Stomach (tissue), 4 donors: Measurements from ENCODE around the gene FOLR1.
A peak's percentile ranks its signal among the peaks of the same experiment; 100 is the strongest.

Source experiments
- POLR2A ChIP-seq, 4 donors: fragments of 450-650 bp; IDR thresholded peaks; one replicate each; pipeline ENCODE4 v1.6.1; 2016; ENCODE audit warnings: antibody characterized with exemption in 4 of 4, control low read depth in 2 of 4, mild to moderate bottlenecking in 1 of 4, moderate library complexity in 1 of 4
- TF ChIP-seq, protein P1 (sequence below), 7 experiments: fragments of 450-650 bp in 4 of 7; fragments of 200-600 bp in 3 of 7; sonication (generic) in 3 of 7; IDR thresholded peaks; one replicate each; pipeline ENCODE4 v1.5.1; 2016 to 2019; ENCODE audit warnings: antibody characterized with exemption in 7 of 7, control low read depth in 2 of 7, mild to moderate bottlenecking in 1 of 7

DNA sequence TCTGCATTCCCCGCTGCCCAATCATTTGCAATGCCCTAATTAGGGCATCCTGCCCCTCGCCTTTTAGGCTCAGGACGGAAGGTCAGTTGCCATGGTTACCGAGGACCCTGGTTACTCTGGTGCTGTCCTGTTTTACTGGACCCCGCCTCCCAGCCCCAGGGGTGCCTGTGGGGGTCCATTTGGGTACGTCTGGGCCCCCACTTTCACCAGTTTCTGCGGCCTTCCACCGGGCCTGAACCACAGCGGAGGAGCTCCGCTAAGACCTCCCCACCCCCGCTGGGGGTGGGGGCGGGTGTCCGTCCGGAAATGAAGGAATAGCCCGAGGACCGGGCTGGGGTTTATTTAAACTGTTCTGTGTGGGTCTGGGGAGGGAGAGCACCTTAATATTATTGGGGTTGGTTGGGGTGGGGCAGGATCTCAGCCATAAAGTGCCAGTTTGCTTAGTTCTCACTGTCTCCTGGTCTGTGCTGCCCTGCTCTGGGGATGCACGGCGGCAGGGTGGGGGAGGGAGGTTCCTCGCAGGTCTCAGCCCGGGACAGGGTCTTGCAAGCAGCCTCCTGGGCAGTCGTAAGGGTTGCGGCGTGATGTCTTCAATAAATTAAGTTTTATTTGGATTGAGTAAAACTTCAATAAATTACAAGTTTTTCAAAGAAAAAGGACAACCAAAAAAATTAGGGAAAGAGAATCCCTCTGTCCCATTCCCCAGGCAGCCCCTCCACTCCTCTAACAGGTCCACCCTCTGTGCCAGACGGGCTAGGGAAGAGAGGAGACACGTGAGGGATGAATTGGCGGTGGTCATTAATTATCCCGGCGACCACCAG is 46.8 kb downstream of the FOLR1 start:
- TF ChIP-seq, protein P1, sequence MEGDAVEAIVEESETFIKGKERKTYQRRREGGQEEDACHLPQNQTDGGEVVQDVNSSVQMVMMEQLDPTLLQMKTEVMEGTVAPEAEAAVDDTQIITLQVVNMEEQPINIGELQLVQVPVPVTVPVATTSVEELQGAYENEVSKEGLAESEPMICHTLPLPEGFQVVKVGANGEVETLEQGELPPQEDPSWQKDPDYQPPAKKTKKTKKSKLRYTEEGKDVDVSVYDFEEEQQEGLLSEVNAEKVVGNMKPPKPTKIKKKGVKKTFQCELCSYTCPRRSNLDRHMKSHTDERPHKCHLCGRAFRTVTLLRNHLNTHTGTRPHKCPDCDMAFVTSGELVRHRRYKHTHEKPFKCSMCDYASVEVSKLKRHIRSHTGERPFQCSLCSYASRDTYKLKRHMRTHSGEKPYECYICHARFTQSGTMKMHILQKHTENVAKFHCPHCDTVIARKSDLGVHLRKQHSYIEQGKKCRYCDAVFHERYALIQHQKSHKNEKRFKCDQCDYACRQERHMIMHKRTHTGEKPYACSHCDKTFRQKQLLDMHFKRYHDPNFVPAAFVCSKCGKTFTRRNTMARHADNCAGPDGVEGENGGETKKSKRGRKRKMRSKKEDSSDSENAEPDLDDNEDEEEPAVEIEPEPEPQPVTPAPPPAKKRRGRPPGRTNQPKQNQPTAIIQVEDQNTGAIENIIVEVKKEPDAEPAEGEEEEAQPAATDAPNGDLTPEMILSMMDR (IDR thresholded peaks at IDR 0.05), result peak in 1 of 7 experiments; percentile 10
- TF ChIP-seq POLR2A (IDR thresholded peaks at IDR 0.05), result no peak
